K562 (cell line): Measurements from ENCODE around the gene HDAC3. TPM values are rescaled to one million over a fixed set of nuclear protein-coding genes. Genes with fewer than 3 reads are reported as not detected.

Experiments used
- E2F3 ChIP-seq: fragments of 250-450 bp; sonication (Bioruptor Pico); IDR thresholded peaks from 2 replicates; pipeline ENCODE4 v1.4.0; 2020; ENCODE audit warnings: mild to moderate bottlenecking
- FOSL1 ChIP-seq: fragments of 200-800 bp; sonication (Bioruptor generic); conservative IDR thresholded peaks from 2 replicates; pipeline ENCODE4 v1.6.1; 2016; ENCODE audit warnings: missing genetic modification characterization, missing compliant biosample characterization
- HBP1 ChIP-seq: fragments of 450-650 bp; formaldehyde crosslinking; IDR thresholded peaks from 2 replicates; pipeline ENCODE4 v1.4.0; 2022; ENCODE audit warnings: missing genetic modification characterization
- NCOR1 ChIP-seq: fragments of 450-650 bp; IDR thresholded peaks from 2 replicates; pipeline ENCODE4 v1.6.1; 2016; ENCODE audit warnings: mild to moderate bottlenecking, moderate library complexity
- NR2C1 ChIP-seq, 2 experiments: fragments of 450-650 bp; IDR thresholded peaks; 2 replicates each; pipeline ENCODE4 v1.6.1; 2017; ENCODE audit warnings: mild to moderate bottlenecking in 2 of 2, antibody characterized with exemption in 1 of 2, inconsistent platforms in 1 of 2, missing compliant biosample characterization in 1 of 2, missing genetic modification characterization in 1 of 2
- PCBP1 ChIP-seq: fragments of 200-400 bp; formaldehyde crosslinking; IDR thresholded peaks from 2 replicates; pipeline ENCODE4 v1.6.1; 2018; ENCODE audit warnings: mild to moderate bottlenecking, low read depth, low read length; ENCODE audit not compliant: poor library complexity, severe bottlenecking
- PHF8 ChIP-seq: fragments of 200-600 bp; sonication (generic); IDR thresholded peaks from 2 replicates; pipeline ENCODE4 v1.6.1; 2012; ENCODE audit warnings: mixed run types, mild to moderate bottlenecking, inconsistent platforms, low read length, moderate library complexity, borderline replicate concordance
- POLR2G ChIP-seq: fragments of 200-400 bp; formaldehyde crosslinking; IDR thresholded peaks from 2 replicates; pipeline ENCODE4 v1.6.1; 2017; ENCODE audit warnings: low read depth, mild to moderate bottlenecking, antibody characterized with exemption, low read length, moderate library complexity
- SMARCC2 ChIP-seq: fragments of 450-650 bp; IDR thresholded peaks from 2 replicates; pipeline ENCODE4 v1.6.1; 2017; ENCODE audit warnings: antibody characterized with exemption, moderate library complexity, mild to moderate bottlenecking, low read depth
- TBL1XR1 ChIP-seq, 2 experiments: IDR thresholded peaks; 2 replicates each; pipeline ENCODE4 v1.6.1; 2012; ENCODE audit warnings: improper control_type of control experiment in 2 of 2, low read length in 2 of 2, mild to moderate bottlenecking in 1 of 2
- ZBTB12 ChIP-seq: fragments of 250-450 bp; sonication (Bioruptor Pico); IDR thresholded peaks from 2 replicates; pipeline ENCODE4 v1.4.0; 2020
- ZBTB2 ChIP-seq: fragments of 450-650 bp; IDR thresholded peaks from 2 replicates; pipeline ENCODE4 v1.6.1; 2016; ENCODE audit warnings: antibody characterized with exemption
- ZNF146 ChIP-seq: IDR thresholded peaks from one replicate; pipeline ENCODE4 v1.6.1; 2018; ENCODE audit warnings: missing compliant biosample characterization; ENCODE audit not compliant: unreplicated experiment
- polyA plus RNA-seq, 8 experiments: library from polyadenylated mRNA; depleted of rRNA in 4 of 8; stranded (reverse) in 5 of 8; unstranded in 3 of 8; fragments of >200 nt; fragmentation: Nextera tagmentation in 2 of 8; fragmentation: Illumina TruSeq in 1 of 8; extraction: Ambion mirVana in 2 of 8; extraction: Trizol in 1 of 8; gene quantifications; 2 replicates each; pipeline versions ENCODE4 v1.2.1 to v1.2.3, GENCODE V29; 2011 to 2014; ENCODE audit warnings: inconsistent platforms in 1 of 8, missing spikeins in 1 of 8
- total RNA-seq, 7 experiments: library from RNA; depleted of rRNA in 6 of 7; stranded (reverse); fragments of >200 nt in 6 of 7; fragmentation: Illumina TruSeq in 2 of 7; extraction: Trizol in 2 of 7; gene quantifications; 2 replicates each; pipeline versions ENCODE4 v1.2.1 to v1.2.3, GENCODE V29; 2011 to 2021; ENCODE audit warnings: low replicate concordance in 1 of 7
- TF ChIP-seq, protein P1 (sequence below): sonication (generic); formaldehyde crosslinking; IDR thresholded peaks from 2 replicates; pipeline ENCODE4 v1.8.0; 2022; ENCODE audit warnings: mild to moderate bottlenecking, missing genetic modification reagents
- TF ChIP-seq, protein P2 (sequence below): fragments of 250-450 bp; sonication (Bioruptor Pico); IDR thresholded peaks from 2 replicates; pipeline ENCODE4 v1.9.0; 2021; ENCODE audit warnings: mild to moderate bottlenecking, inconsistent platforms

HDAC3 gene
- total and polyA plus RNA-seq, 9 of the 15 experiments (the other 6 are each of a cell fraction or from before 2014, with no cell fraction given): 89.7 to 191 (median 119) TPM

GRCh38 chr5:141681695-141682641 lies 45.3 kb upstream of the HDAC3 start, which contains the start of gene ARAP3 (continued):
- TF ChIP-seq PHF8 (peak; percentile 31; the same call in 1 of the 2 replicates), HBP1 (CRISPR knock-in tag) (0 out of 2 replicates have a peak, but pooled peaks have one; percentile 16), POLR2G (peak; percentile 66), E2F3 (peak; percentile 62; the same call in 1 of the 2 replicates), FOSL1 (tag) (peak; percentile 91), NCOR1 (peak; percentile 65), NR2C1 (IDR thresholded peaks at IDR 0.05) (no peak), NR2C1 (tag; IDR thresholded peaks at IDR 0.05) (peak; percentile 59), SMARCC2 (no peak), TBL1XR1 (IDR thresholded peaks at IDR 0.05; ENCODE audit: low read length in 2 of 2) (peak in 1 of 2 experiments; percentile 48; a peak in 1 of 4 replicates), ZNF146 (no peak), ZBTB2 (peak; percentile 51; the same call in 1 of the 2 replicates), ZBTB12 (CRISPR knock-in tag) (0 out of 2 replicates have a peak, but pooled peaks have one; percentile 28), PCBP1 (peak; percentile 31)
- TF ChIP-seq, protein P1, sequence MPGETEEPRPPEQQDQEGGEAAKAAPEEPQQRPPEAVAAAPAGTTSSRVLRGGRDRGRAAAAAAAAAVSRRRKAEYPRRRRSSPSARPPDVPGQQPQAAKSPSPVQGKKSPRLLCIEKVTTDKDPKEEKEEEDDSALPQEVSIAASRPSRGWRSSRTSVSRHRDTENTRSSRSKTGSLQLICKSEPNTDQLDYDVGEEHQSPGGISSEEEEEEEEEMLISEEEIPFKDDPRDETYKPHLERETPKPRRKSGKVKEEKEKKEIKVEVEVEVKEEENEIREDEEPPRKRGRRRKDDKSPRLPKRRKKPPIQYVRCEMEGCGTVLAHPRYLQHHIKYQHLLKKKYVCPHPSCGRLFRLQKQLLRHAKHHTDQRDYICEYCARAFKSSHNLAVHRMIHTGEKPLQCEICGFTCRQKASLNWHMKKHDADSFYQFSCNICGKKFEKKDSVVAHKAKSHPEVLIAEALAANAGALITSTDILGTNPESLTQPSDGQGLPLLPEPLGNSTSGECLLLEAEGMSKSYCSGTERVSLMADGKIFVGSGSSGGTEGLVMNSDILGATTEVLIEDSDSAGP: no peak
- TF ChIP-seq, protein P2, sequence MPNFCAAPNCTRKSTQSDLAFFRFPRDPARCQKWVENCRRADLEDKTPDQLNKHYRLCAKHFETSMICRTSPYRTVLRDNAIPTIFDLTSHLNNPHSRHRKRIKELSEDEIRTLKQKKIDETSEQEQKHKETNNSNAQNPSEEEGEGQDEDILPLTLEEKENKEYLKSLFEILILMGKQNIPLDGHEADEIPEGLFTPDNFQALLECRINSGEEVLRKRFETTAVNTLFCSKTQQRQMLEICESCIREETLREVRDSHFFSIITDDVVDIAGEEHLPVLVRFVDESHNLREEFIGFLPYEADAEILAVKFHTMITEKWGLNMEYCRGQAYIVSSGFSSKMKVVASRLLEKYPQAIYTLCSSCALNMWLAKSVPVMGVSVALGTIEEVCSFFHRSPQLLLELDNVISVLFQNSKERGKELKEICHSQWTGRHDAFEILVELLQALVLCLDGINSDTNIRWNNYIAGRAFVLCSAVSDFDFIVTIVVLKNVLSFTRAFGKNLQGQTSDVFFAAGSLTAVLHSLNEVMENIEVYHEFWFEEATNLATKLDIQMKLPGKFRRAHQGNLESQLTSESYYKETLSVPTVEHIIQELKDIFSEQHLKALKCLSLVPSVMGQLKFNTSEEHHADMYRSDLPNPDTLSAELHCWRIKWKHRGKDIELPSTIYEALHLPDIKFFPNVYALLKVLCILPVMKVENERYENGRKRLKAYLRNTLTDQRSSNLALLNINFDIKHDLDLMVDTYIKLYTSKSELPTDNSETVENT (CRISPR knock-in tag): 0 out of 2 replicates have a peak, but pooled peaks have one; percentile 24
